Stimulated activated CD8-positive, alpha-beta memory T cell treated with anti-CD3 and anti-CD28 coated beads, Interleukin-7, amount 100 ng/mL, for 24 hours (primary cell): ENCODE data around the gene NCKAP5.

Source experiments
- DNase-seq: peaks from one replicate; pipeline ENCODE4 v3.0.0-alpha.2; 2020; ENCODE audit warnings: low read depth

The NCKAP5 gene

DNA sequence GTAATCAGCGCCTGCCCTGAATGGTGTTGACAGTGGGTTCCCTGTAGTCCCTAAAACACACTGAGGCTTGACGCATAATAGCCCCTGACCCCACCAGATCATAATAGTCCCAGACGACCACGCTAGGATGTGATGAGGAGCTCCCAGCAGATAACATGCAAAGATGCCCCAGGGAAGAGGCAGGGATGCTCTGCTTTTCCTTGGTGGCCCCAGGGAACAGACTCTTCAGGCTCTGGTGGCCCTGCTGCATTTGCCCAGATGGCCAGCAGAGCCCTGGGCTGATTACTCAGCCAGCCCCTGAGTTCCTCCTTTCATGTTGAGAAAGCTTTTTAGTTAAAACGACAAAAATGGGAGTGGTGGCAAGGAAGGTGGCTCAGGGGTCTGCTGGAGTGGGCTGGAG is 5.9 kb upstream of the NCKAP5 start:
- DNase-seq: no peak

DNA sequence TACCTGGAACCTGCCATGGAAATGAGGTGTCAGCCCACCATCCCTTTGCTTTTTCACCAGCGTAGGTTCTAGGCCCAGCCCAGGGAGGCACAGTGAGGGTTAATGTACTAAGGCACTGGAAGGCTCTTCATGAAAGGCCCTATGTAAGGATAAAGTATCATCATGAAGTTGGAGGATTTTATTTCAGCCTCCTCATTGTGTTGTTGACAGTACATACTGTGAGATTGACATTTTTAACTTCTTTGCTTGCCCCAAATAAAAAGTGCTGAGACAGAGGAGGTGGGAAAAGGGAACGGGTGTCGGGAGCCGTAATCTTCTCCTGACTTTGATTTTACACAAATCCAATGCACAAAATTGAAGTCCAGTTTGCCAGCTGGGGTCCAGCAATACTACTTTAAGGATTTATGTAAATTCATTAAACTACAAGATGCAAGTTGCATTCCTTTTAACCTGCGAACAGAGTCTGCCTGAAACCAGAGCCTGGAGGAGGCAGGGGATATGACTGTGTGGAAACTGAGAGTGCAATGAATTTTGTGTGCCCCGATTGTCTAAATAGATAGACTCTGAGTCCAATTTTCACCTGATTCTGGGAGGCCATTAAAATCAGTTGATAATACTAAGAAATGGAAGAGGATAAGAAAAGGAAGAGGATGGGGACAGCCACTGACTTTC is 5.4 kb upstream of the NCKAP5 start:
- no peak for DNase-seq

DNA sequence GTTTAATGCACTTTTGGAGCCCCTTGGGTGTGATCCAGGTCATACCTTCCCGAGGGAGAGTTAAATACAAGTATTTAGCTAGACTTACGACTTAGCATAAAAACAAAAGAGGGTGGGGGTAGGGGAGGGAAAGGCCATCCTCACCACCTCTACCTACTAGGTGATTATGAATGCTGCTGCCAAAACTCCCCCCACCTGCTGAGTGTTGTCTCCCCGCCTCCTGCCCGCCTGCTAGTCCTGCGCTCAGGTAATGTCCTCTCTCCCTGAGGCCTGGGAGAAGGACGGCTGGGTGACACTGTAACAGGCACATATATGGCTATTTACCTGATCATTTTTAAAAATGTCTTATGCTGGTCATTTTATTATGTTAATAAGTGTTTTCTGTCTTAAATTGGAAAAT is 3.0 kb upstream of the NCKAP5 start:
- DNase-seq: no peak

DNA sequence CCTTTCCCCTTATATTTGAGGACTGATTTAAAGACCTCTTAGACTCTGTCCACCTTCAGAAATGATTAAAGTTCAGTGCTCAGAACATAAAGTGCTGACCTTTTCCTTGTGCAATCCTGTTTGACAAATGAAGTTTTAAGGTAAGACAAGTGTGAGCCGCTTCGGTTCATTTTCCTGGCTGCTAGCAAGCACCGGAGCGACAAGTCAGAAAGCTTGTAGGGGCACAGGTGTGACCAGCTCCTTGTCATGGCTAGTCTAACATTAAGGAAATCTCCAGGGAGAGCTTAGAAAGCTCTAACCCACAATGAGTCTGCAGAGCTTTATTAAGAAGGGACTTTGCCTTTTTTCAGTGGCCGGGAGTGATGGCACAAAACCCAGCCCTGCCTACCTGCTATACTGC is 2.3 kb upstream of the NCKAP5 start:
- no peak for DNase-seq

DNA sequence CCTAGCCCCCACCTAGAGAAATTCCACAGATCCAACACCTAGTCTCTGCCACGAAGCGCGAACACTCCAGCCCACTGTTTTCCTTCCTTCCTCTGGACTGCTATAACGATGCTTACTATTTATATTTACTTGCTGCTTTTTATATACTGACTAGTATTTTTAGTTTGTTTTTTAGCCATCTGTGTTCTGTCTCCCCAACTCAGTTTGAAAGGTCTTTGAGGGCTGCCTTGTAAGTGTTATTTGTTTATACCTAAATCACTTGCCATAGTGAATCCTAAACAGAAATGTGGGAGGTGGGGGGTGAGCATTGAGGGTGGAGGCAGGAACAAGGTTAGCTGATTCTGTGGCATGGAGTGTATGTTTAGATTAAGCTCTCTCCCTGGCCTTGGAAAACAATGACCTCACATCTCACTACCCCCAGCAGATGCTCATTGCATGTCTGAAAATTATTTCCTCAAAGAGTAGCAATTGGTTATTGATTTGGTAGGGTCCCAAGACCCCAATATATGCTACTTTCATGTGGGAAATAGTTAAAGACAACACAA is 1.1 kb upstream of the NCKAP5 start:
- DNase-seq: no peak

DNA sequence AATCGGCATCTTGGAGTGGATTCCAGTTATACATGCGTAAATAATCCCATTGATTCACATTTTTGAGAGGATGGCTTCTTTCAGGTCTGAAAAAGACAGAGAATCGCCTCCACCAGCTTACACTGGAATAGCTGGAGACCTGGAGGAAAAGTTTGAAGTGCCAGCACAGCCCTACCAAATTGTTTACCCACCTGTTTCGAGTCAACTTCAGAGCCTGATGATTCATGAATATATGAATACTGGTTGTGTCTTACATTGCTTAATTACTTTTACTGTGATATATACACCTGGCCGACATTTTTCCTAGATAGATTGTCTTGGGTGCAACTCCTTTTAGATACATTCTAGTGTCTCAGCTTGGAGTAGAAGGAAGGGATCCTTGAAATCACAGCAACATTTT is 335 bp upstream of the NCKAP5 start:
- DNase-seq: no peak

DNA sequence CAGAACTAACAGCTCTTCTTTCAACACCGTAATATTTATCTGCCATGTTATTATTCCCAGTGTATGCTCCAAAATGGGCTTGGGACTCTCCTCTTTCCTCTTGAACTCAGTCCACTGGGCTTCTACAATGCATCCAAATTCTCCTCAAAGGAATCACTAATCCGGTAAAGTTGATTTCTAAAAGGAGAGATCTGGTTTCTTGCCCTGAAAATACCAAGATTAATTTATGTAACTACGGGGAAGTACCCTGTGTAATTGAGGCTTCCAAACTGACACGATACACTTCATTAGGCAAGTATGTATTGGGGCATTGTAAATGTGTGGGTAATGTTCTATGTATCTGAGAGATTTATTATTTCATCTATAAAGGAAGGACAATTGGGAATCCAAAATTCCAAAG is 5.7 kb downstream of the NCKAP5 start:
- DNase-seq: no peak

DNA sequence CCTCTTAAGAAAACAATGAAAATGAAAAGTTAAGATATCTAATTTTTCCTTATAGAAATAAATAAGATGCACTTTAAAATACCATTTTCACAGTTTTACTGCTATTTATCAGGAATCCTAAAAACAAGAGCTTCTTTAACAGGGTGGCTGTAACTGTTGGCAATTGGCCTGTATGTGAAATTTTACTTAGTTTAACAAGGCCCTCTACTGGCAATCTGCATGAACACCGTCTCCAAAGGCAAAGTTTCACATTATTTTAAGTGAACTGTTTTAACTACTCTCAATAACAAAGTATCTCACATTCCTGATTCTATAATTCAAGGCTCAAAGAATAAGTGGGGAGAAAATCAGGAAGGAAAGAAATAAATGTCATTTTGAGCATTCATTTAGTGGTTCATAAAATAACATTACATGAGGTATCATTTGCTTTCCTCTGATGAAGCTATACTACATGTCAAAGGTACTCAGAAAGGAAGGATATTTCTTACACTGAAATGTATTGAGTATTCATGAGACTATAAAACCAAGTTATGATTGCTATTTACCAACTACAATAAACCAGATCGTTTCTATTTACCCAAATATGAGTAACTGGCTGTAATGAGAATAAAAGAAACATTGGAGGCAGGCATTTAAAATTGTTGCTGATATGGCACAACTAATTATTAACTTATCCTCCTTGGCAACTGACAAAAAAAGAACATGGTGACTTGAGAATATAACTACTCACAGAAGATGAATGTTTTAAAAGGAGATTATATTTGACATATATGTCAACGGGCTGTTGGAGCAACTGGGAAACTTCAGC is 7.0 kb downstream of the NCKAP5 start:
- no peak for DNase-seq

DNA sequence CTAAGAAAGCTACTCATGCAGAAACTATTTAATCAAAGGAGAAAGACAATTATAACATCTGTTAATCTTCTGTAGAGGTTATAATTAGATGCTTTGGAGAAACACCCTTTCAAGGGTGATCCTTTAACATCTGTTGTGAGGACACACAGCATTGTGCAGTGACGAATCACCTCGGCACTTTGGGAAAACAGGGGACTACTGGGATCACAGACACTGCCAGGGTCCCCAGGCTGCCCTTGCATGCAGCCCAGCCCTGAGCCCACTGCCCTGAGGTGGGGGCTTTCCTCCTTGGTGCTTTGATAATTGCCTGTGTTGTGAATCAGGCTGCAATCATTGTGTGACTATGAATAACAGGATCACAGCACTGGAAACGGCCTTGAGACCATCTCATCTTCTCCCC is 10.6 kb downstream of the NCKAP5 start:
- no peak for DNase-seq

DNA sequence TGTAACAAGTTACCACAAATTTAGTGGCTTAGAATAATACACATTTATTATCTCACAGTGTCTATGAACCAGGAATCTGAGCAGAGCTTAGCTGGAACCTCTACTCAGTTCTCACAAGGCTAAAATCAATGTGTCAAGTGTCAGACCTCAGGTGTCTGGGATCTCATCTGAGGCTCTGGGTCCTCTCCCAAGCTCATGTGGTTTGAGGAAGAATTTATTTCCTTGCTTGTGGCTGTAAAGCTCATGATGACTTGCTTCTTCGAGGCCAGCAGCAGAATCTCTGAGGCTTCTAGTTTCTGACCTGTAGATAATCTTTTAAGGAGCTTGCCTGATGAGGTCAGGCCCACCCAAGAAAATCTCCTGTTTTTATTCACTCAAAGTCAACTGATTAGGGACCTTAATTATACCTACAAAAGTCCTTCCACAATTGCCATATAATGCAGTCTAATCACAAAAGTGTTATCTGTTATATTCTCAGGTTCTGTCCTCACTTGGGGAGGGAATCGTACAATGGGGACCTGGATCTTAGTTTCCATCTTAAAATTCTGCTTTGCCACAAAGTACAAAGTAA is 14.3 kb downstream of the NCKAP5 start:
- no peak for DNase-seq

DNA sequence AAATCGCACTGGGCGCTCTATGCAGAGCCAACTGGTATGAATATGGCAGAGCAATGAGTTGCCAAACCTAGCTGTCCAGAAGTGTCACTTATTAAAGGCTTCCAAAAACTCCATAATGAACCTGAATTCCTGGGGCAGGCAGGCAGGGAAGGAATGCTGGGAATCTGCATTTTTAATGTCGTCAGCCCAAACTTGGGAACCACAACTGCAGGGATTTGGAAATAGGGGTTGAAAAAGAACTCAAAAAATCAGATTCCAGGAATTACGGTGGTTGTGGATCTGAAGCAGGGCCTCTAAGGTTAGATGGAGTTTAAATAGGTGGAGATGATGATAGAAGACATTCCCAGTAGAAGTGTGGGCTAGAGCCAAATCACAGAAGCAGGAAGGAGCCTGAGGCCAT is 15.0 kb downstream of the NCKAP5 start:
- no peak for DNase-seq

DNA sequence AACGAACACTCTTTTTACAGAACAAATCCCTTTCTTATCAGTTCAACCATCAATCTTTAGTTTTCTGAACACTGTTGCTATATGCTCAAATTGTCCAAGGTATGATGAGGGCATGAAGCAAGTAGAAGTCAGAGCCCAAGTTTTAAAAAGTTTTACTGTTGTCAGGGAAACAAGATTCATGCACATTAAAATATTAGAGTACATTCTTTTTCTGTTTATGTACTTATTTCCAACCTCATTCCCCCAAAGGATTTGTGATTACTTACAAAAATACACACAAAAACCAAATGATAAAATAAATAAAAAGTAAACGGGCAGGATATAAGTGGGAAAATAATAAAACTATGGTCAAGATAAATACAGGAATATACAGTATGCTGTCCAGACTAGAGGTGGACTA is 15.4 kb downstream of the NCKAP5 start:
- DNase-seq: no peak

DNA sequence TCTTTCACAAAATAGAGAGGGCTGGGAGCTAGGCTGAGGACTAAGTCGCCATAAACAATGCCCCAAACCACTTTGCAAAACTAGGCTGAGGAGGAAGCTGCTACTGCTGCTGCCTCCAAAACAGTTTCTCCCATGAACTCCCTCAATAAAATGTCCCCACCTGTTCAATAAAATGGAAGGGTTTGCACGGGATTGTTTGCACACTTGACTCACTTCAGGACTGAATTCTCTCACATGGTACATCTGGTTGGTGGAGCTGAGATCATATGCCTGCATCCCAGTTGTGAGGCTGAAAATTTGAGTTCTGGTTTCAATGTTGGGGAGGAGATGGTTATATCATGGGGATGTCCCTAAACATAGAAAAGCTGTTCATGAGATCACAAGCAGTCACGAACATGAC is 26.5 kb downstream of the NCKAP5 start:
- DNase-seq: no peak

DNA sequence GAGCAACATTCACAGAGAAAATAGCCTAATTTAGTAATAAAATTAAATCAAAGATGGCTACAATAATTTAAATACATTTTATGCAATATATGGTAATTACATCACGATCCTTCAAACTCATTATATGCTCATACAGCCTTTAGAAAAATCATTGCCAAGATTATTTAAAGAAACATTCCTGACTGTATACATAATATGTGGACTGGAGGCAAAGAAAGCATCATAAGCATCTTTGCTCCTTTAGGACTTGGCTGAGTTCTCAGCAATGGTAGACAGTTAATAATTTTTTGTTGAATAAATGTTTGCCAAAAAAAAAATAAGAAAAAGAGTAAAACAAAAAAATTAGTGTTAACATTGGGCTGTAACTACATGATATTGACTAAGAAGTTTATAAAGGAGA is 26.9 kb downstream of the NCKAP5 start:
- DNase-seq: no peak

DNA sequence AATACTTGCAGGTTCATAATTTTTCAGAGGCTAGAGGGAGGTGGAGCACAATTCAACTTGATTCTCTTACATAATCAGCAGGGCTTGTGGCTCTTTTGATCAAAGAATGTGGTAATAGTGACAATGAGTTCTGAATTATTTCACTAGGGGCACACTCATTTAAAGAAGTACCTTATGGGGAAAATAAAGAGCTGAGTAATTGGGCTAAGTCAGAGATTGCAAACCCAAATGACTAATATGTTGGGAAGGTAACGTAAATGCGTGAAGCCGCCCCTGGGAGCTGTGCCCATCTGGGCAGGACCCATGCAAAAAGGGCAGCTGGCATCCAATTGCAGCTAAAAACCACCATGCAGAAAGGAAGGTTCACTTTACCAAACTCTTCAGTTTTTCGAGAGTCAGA is 35.3 kb downstream of the NCKAP5 start:
- DNase-seq: no peak

DNA sequence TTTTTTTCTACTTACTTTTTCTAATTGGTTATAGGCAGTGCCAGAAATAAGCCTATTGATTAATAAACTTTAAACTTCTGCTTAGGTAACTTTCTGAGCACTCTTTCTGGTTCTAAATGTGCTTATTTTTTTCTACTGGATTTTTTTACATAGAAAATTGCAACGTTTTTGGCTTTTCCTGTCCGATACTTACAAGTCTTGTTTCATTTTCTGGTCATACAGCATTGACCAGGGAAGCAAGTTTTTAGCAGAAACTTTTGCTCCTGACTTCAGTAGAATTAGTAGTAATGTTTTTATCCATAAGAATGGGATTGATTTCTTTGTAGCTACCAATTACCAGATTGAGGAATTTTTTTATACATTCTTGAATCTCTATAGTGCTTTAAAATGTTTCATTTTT is 36.9 kb downstream of the NCKAP5 start:
- DNase-seq: no peak

DNA sequence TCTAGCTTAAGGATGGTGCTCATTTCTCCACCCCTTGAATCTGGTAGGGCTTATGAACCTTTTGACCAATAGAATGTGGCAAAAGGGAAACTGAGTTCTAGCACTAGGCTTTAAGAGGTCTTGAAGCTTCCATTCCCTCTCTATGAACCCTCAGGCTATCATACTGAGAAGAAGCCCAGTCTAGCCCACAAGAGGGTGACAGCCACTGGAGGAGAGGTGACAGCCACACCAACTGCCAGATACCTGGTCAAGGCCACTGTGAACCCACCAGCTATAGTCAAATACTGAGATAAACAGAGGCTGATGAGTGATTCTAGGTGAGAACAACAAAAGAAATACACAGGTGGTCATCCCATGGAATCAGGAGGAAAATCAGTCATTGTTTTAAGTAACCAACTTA is 37.6 kb downstream of the NCKAP5 start:
- no peak for DNase-seq

DNA sequence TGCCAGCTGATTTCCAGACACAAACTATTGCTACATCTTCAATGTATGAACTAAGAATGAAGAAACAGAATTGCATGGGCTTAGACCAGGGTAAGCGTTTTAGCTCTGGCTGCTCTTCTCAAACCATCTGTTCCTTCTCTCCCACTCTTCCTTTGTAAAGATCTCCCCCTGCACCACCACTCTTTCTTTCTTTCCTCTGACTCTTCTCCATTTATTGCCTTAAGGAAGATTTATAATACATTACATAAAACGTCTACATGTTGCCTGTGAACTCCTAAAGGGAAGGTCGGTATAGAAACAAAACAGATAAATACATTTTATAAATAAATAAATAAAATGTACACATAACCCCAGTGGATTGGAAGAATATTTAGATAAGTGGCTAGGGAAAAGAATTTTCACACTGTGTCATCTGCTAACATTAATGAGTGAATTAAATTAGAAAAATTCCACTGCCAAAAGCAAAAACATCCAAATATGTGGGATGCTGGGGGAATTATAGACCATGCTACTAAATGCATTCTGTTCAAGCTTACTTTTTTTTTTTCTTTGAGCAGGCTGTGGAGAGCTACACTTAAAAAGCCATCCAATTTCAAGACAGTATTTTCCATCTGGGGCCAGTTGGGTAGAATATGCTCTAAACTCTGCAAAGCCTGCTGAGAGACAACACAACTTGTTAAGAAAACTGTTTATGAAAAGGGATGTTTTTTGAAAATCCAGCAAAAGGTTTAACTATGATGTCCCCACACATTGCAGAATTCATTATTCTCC is 41.5 kb downstream of the NCKAP5 start:
- no peak for DNase-seq

DNA sequence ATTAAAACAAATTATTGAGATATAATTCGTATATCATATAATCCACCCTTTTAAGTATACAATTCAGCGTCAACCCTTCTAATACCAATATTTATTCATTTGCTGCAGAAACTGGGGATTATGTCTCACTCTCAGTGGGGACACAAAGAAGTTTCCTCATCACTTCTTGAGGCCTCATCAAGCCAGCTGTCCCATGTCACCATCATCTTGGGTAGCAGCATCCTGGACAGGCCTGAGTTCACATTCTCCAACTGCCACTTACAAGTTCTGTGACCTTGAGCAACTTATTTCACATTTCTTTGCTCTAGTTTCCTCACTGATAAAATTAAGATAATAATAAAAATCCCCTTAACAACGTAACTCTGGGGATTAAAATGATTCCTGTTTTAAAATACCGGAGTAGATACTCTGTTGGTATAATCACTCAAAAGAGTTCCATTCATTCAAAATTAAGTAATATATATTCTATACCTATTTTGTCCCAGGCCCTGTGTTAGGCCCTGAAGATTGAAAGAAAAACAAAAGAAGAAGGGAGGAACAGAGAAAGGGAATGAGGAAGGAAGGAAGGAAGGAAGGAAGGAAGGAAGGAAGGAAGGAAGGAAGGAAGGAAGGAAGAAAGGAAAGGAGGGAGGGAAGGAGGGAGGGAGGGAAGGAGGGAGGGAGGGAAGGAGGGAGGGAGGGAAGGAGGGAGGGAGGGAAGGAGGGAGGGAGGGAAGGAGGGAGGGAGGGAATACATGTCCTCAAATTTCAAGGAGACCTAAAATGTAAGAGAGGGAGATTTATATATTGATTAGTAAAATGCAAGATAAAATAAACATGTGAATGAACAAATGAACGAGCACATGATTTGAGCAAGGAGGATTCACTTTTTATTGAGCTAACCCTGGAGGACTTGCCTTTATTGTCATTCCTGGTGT is 42.4 kb downstream of the NCKAP5 start:
- DNase-seq: no peak

DNA sequence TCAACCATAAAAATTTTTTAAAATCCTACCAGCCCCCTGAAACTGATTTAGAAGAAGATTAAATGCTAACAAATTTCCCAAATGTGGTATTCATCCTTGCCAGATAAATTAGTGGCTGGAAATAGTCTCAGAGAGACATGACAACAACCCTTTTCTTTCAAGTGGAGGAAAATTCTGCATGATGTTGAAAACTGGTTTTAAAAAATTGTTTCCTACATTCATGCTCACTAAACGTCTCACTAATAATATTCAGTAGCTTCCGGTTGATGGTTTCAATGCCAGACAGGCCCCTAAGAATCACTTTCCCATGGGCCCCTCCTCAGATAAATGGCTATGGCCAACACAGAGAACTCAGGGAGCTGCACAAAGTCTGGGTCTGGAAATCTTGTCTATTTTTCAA is 43.2 kb downstream of the NCKAP5 start:
- DNase-seq: no peak

DNA sequence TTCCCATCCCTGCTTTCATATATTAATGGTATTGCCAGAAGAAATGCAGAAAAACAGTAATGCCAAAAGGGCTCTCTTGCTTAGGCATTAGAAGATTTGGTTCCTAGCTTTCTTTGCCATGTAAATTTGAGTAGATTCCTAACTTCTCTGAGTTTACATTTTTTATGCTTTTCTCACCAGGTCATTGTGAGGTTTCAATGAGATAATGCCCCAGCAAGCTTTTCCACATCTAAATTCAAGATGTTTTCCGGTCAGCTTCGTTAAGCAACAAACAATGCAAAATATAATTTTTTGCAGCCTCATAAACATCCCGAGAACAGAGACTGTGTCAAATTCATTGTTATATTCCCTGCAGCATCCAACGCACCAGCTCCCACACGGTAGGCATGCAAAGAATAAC is 44.9 kb downstream of the NCKAP5 start:
- no peak for DNase-seq
